K562 (cell line): ENCODE measurements around the gene CBX3. TPM values are rescaled to one million over a fixed set of nuclear protein-coding genes. Genes with fewer than 3 reads are reported as not detected.

Experiments
- CC2D1A ChIP-seq: fragments of 450-650 bp; IDR thresholded peaks from 2 replicates; pipeline ENCODE4 v1.6.1; 2017; ENCODE audit warnings: mild to moderate bottlenecking
- CHD7 ChIP-seq: fragments of 200-600 bp; sonication (generic); IDR thresholded peaks from one replicate; pipeline ENCODE4 v1.6.1; 2012; ENCODE audit warnings: mild to moderate bottlenecking, low read depth, low read length, inconsistent platforms
- DNMT1 ChIP-seq: fragments of 450-650 bp; IDR thresholded peaks from 2 replicates; pipeline ENCODE4 v1.6.1; 2016; ENCODE audit warnings: antibody characterized with exemption, mild to moderate bottlenecking
- DPF2 ChIP-seq: fragments of 450-650 bp; IDR thresholded peaks from 2 replicates; pipeline ENCODE4 v1.6.1; 2016
- NR0B1 ChIP-seq: fragments of 450-650 bp; IDR thresholded peaks from one replicate; pipeline ENCODE4 v1.6.1; 2018; ENCODE audit warnings: mild to moderate bottlenecking, moderate library complexity; ENCODE audit not compliant: partially characterized antibody
- NR2F6 ChIP-seq: fragments of 450-650 bp; formaldehyde crosslinking; IDR thresholded peaks from 2 replicates; pipeline ENCODE4 v1.4.0; 2020; ENCODE audit warnings: mild to moderate bottlenecking
- PKNOX1 ChIP-seq: fragments of 450-650 bp; IDR thresholded peaks from 2 replicates; pipeline ENCODE4 v1.6.1; 2016
- POLR2B ChIP-seq: fragments of 450-650 bp; IDR thresholded peaks from 2 replicates; pipeline ENCODE4 v1.6.1; 2018; ENCODE audit warnings: low read depth; ENCODE audit not compliant: partially characterized antibody
- SMARCE1 ChIP-seq: fragments of 450-650 bp; IDR thresholded peaks from 2 replicates; pipeline ENCODE4 v1.7.1; 2016; ENCODE audit warnings: mild to moderate bottlenecking
- TSHZ1 ChIP-seq: fragments of 250-450 bp; sonication (Bioruptor Pico); IDR thresholded peaks from 2 replicates; pipeline ENCODE4 v1.4.0; 2020; ENCODE audit warnings: mild to moderate bottlenecking, moderate library complexity
- polyA plus RNA-seq, 8 experiments: library from polyadenylated mRNA; depleted of rRNA in 4 of 8; stranded (reverse) in 5 of 8; unstranded in 3 of 8; fragments of >200 nt; fragmentation: Nextera tagmentation in 2 of 8; fragmentation: Illumina TruSeq in 1 of 8; extraction: Ambion mirVana in 2 of 8; extraction: Trizol in 1 of 8; gene quantifications; 2 replicates each; pipeline versions ENCODE4 v1.2.1 to v1.2.3, GENCODE V29; 2011 to 2014; ENCODE audit warnings: inconsistent platforms in 1 of 8, missing spikeins in 1 of 8
- total RNA-seq, 7 experiments: library from RNA; depleted of rRNA in 6 of 7; stranded (reverse); fragments of >200 nt in 6 of 7; fragmentation: Illumina TruSeq in 2 of 7; extraction: Trizol in 2 of 7; gene quantifications; 2 replicates each; pipeline versions ENCODE4 v1.2.1 to v1.2.3, GENCODE V29; 2011 to 2021; ENCODE audit warnings: low replicate concordance in 1 of 7

CBX3 gene
- total and polyA plus RNA-seq, 9 of the 15 experiments (the other 6 are each of a cell fraction or from before 2014, with no cell fraction given), result 198 to 413 (median 328) TPM

GRCh38 chr7:26183545-26184280 is 17.8 kb upstream of the CBX3 start (continued):
- no peak for TF ChIP-seq CHD7
- TF ChIP-seq PKNOX1, result no peak
- peak; percentile 13 for TF ChIP-seq POLR2B
- TF ChIP-seq NR0B1, result no peak
- TF ChIP-seq DPF2, result peak; percentile 45; the same call in 1 of the 2 replicates
- TF ChIP-seq NR2F6 (CRISPR knock-in tag), result no peak
- TF ChIP-seq CC2D1A, result no peak
- TF ChIP-seq TSHZ1 (CRISPR knock-in tag), result no peak
- peak; percentile 20; the same call in 1 of the 2 replicates for TF ChIP-seq SMARCE1
- peak; percentile 12; the same call in 1 of the 2 replicates for TF ChIP-seq DNMT1
